GM10266 (cell line): Measurements from ENCODE around the gene OR10T2.
"Not testable (repeated sequence)": the region's sequence is repeated elsewhere in the genome, so short reads cannot be mapped to it uniquely, and the experiment has no call there.

Source experiments
- DNase-seq: peaks from one replicate; pipeline ENCODE4 v3.0.0; 2012; ENCODE audit errors: extremely low spot score
- TF ChIP-seq, protein P1 (sequence below): IDR thresholded peaks from 2 replicates; pipeline ENCODE4 v1.5.1; 2012; ENCODE audit warnings: mild to moderate bottlenecking, low read depth; ENCODE audit not compliant: control insufficient read depth, insufficient read depth; ENCODE audit errors: missing control alignments

The OR10T2 gene, protein sequence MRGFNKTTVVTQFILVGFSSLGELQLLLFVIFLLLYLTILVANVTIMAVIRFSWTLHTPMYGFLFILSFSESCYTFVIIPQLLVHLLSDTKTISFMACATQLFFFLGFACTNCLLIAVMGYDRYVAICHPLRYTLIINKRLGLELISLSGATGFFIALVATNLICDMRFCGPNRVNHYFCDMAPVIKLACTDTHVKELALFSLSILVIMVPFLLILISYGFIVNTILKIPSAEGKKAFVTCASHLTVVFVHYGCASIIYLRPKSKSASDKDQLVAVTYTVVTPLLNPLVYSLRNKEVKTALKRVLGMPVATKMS

GRCh38 chr1:158398818-158399514 lies at the start of gene OR10T2:
Gene OR10T2, minus strand, starts transcription at chr1:158399466. Its CDS starts 0 bp downstream, at chr1:158399466.
- TF ChIP-seq, protein P1, sequence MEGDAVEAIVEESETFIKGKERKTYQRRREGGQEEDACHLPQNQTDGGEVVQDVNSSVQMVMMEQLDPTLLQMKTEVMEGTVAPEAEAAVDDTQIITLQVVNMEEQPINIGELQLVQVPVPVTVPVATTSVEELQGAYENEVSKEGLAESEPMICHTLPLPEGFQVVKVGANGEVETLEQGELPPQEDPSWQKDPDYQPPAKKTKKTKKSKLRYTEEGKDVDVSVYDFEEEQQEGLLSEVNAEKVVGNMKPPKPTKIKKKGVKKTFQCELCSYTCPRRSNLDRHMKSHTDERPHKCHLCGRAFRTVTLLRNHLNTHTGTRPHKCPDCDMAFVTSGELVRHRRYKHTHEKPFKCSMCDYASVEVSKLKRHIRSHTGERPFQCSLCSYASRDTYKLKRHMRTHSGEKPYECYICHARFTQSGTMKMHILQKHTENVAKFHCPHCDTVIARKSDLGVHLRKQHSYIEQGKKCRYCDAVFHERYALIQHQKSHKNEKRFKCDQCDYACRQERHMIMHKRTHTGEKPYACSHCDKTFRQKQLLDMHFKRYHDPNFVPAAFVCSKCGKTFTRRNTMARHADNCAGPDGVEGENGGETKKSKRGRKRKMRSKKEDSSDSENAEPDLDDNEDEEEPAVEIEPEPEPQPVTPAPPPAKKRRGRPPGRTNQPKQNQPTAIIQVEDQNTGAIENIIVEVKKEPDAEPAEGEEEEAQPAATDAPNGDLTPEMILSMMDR: no peak
- no peak for DNase-seq

DNA sequence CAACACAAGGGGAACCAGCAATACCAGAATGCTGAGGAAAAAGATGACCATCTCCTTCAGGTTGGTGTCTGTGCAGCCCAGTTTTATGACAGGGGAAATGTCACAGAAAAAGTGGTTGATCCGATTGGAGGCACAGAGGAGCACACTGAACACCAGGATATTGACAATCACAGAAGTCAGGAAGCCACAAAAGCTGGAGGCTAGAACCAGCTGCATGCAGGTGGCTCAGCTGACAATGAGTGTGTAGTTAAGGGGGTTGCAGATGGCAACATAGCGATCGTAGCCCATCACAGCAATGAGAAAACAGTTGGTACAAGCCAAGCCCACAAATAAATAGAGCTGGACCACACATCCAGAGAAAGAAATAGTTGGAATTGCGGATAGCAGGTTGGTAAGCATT lies 46.1 kb upstream of the OR10T2 start:
- TF ChIP-seq, protein P1: no peak
- no peak for DNase-seq

- no peak for DNase-seq
- TF ChIP-seq, protein P1: no peak
These were observed 35.5 kb upstream of the OR10T2 start for GRCh38 chr1:158434741-158435140.

DNA sequence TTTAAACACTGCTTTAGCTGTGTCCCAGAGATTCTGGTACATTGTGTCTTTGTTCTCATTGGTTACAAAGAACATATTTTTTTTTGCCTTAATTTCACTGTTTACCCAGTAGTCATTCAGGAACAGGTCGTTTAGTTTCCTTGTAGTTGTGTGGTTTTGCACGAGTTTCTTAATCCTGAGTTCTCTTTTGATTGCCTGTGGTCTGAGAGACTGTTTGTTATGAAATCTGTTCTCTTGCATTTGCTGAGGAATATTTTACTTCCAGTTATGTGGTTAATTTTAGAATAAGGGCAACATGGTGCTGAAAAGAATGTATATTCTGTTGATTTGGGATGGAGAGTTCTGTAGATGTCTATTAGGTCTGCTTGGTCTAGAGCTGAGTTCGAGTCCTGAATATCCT lies 30.9 kb upstream of the OR10T2 start:
- not testable (repeated sequence) for DNase-seq

DNA sequence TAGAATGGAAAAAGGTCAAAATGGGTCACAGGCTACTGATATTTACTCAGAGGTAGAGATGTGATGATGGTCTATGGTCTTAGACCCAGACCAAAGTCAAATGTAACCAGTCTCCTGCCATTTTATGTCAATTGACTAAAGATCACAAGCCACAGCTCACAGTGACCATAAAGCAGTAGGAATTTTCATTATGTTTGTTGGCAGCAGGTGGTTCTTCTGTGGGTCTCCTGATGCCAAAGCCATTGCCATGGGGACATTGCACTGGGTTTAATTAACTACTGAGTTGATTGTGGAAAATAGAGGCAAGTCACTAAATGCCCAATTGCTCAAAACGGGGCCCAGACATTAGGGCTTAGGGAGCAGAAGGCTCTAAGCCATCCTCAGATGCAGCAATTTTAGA lies 26.9 kb upstream of the OR10T2 start, which contains the start of gene OR10K2:
TSS of gene OR10K2 (minus strand) at position 101 of the 400 bp plus-strand sequence. CDS start 5,371 bp downstream, outside the sequence.
- TF ChIP-seq, protein P1: no peak
- no peak for DNase-seq

- TF ChIP-seq, protein P1: no peak
- DNase-seq: no peak
These were observed 25.8 kb upstream of the OR10T2 start for GRCh38 chr1:158425027-158425426.

DNA sequence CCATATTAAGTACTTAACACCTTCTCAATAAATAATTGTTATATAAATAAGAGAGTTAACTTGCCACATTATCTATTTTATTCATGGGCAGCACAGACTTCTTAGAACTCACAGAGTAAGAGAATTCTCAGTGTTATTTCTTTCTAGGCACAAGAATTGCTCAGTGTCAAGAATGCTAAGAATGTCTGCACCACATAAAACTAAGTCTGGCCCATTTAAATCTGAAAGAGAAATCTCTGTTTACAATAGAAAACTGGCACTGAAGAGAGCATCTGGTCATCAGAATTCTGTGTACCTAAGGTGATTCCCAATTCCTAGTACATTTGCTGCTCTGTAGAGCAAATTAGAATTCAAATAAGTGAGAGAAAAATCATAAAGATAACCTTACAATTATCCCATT lies 22.9 kb upstream of the OR10T2 start:
- TF ChIP-seq, protein P1: no peak
- no peak for DNase-seq

GRCh38 chr1:158417586-158417985 lies 18.3 kb upstream of the OR10T2 start:
- TF ChIP-seq, protein P1: no peak

More at GRCh38 chr1:158417586-158417985, 18.3 kb upstream of the OR10T2 start:
- DNase-seq: no peak
